HG03095 (cell line): Measurements from ENCODE around the gene HES7.

Experiments used
- ATAC-seq: cut with Tn5 transposase; IDR thresholded peaks from one replicate; pipeline ENCODE4 v1.9.1; 2021; ENCODE audit warnings: moderate library complexity; ENCODE audit not compliant: unreplicated experiment

Gene HES7

GRCh38 chr17:8155231-8155995, 31.5 kb upstream of the HES7 start:
- ATAC-seq, result no peak

- ATAC-seq, result no peak
Measured at GRCh38 chr17:8154608-8155155, 30.8 kb upstream of the HES7 start.

- ATAC-seq, result no peak
Measured at GRCh38 chr17:8153957-8154607, 30.2 kb upstream of the HES7 start.

- no peak for ATAC-seq
Measured at GRCh38 chr17:8153525-8153956, 29.6 kb upstream of the HES7 start.

GRCh38 chr17:8153031-8153451, 29.1 kb upstream of the HES7 start:
- ATAC-seq, result no peak

- peak; percentile 25 for ATAC-seq
Measured at GRCh38 chr17:8152112-8152775, 28.3 kb upstream of the HES7 start, which contains the start of gene PER1. Gene PER1 (minus strand): TSS chr17:8152404. CDS start chr17:8150706, 1,698 bp downstream.

GRCh38 chr17:8151641-8152111, 27.8 kb upstream of the HES7 start:
- ATAC-seq, result no peak

GRCh38 chr17:8151120-8151640, 27.3 kb upstream of the HES7 start:
- peak; percentile 30 for ATAC-seq

- ATAC-seq, result no peak
Measured at GRCh38 chr17:8150194-8151119, 26.6 kb upstream of the HES7 start.

GRCh38 chr17:8149419-8150193, 25.7 kb upstream of the HES7 start:
- ATAC-seq, result no peak

GRCh38 chr17:8148560-8148959, 24.7 kb upstream of the HES7 start:
- no peak for ATAC-seq

- ATAC-seq, result no peak
Measured at GRCh38 chr17:8147805-8148404, 24.0 kb upstream of the HES7 start.

- no peak for ATAC-seq
Measured at GRCh38 chr17:8147141-8147804, 23.4 kb upstream of the HES7 start.

GRCh38 chr17:8146381-8147140, 22.7 kb upstream of the HES7 start:
- ATAC-seq, result no peak

- no peak for ATAC-seq
Measured at GRCh38 chr17:8145811-8146210, 21.9 kb upstream of the HES7 start.

- ATAC-seq, result no peak
Measured at GRCh38 chr17:8144401-8145231, 20.7 kb upstream of the HES7 start.
